ENCODE measurements around the gene CDH23.

- TF ChIP-seq EZH2phosphoT487 (IDR thresholded peaks at IDR 0.05; ENCODE audit: insufficient read depth, low read depth) (no peak), EZH2 (IDR thresholded peaks at IDR 0.05; ENCODE audit: insufficient read depth, poor library complexity, severe bottlenecking) (no peak)
Measured at GRCh38 chr10:71512761-71513539, 116.2 kb downstream of the CDH23 start.

Measured in GM23248 (cell line).